ENCODE results near the gene ATP2A3. TPM values are rescaled to one million over a fixed set of nuclear protein-coding genes. Genes with fewer than 3 reads are reported as not detected.
A peak's percentile ranks its signal among the peaks of the same experiment; 100 is the strongest.

Gene ATP2A3
- total and polyA plus RNA-seq, 11 donors, result 3.3 to 21.8 (median 7.0) TPM

DNA sequence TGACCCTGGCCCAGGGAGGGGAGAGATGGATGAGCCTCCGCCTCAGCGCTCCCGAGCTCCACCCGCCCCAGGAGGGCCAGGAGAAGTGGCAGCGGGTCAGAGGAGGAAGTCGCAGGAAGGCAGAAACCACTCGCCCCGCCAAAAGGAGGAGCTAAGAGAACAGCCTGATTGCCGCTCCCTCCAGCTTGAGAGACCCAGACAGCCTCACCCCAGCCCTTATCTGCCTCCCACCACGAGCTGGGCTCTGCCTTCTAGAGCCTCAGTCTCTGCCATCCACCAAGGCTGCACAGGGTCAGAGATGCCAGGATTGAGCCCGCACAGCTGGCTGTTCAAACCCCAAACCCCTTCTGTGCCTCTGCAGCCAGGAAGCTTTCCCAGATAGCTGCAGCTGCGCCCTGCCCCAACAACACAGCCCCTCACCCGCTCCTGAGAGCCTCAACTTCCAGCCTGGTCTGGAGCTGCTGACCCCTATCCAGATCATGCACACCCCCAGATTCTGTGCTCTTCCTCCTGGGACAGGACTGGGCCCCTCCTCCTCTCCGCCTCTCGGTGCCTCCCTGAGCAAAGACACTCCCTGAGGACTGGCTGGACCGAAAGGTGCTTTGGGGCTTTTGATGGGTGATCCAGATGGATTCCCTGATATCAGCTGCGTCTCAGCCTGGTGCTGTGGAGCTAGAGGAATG, 1.0 kb upstream of the ATP2A3 start:
- WGBS, 4 donors, result 25 to 38% (median 27%) methylated on average over 15 to 17 of the region's 17 CpGs
- Histone ChIP-seq H3K4me3 (peak overlapping the region in 10 of 12 donors; percentile 21 to 69 (median 56)), H3K4me1 (peaks cover 0 to 46% (median 21%) of the 10 kb centered on the region in 12 donors), H3K27ac (peak overlapping the region in 11 of 12 donors; percentile 0 to 86 (median 40)), H3K27me3 (peaks cover 3 to 29% (median 11%) of the 10 kb centered on the region in 9 donors), H3K9me3 (no peaks in the 10 kb centered on the region), H3K36me3 (no peaks in the 10 kb centered on the region)
- DNase-seq (peak; percentile 65 to 82 (median 68)), ATAC-seq (peak in 3 of 4 donors; percentile 67 to 73 (median 72))
- TF ChIP-seq POLR2A (IDR thresholded peaks at IDR 0.05), result no peak
- TF ChIP-seq, protein P1, sequence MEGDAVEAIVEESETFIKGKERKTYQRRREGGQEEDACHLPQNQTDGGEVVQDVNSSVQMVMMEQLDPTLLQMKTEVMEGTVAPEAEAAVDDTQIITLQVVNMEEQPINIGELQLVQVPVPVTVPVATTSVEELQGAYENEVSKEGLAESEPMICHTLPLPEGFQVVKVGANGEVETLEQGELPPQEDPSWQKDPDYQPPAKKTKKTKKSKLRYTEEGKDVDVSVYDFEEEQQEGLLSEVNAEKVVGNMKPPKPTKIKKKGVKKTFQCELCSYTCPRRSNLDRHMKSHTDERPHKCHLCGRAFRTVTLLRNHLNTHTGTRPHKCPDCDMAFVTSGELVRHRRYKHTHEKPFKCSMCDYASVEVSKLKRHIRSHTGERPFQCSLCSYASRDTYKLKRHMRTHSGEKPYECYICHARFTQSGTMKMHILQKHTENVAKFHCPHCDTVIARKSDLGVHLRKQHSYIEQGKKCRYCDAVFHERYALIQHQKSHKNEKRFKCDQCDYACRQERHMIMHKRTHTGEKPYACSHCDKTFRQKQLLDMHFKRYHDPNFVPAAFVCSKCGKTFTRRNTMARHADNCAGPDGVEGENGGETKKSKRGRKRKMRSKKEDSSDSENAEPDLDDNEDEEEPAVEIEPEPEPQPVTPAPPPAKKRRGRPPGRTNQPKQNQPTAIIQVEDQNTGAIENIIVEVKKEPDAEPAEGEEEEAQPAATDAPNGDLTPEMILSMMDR (IDR thresholded peaks at IDR 0.05), result peak in 3 of 12 donors; percentile 3 to 25 (median 10)
- intact Hi-C loops (cut with DNase I), result loop anchor here in 1 of 10 donors (5.0 kb wide), 1 partner anchor 37 kb away; no protein-coding TSS in a partner anchor

DNA sequence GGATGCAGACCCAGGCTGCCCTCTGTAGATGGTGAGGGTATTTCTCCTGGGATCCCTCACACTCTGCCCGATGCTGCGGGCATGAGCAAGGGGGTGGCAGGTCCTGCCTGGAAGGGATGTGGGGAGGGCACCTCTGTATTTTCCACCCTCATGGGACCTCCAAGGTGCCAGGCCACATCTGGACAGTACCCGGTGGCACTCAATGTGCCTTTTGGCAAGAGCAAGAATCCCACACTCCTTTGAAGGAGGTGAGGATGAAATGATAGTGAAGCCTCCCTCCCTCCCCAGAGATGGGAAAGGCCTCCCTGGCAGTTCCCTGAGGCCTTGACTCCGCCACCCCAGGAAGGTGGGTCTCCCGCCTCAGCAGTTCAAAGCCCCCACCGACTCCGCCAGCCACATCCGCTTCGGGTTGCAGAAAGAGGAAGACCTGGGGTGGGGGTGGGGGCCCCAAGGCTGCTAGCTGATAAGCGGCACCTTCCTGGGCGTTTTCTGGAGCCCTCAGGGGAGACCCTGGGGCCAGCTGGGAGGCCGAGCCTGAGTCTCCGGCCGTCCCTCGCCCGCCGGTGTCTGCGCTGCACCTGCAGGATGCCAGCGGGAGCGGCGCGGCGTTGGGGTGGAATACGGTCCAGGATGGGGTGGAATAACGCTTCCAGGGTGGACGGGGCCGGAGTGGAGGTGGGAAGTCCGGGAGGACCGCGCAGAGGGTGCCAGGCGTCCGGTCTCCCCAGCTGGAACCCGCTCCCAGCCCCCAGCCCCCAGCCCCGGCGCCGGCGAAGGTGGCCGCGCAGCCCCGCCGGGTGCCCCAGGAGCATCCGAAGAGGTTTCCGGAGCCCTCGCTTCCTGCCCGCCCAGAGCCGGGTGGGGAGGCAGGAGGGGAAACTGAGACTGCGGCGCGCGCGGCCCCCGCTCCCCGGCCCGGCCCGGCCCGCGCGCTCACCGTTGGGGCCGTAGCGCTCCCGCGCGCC, 718 bp downstream of the ATP2A3 start:
- ATAC-seq (peak in 2 of 4 donors; percentile 5 to 11), DNase-seq (peak in 1 of 5 donors; percentile 46)
- peak overlapping the region in 4 of 12 donors; percentile 24 to 74 (median 54) for H3K27ac ChIP-seq
- peak overlapping the region; percentile 15 to 69 (median 52) for H3K4me3 ChIP-seq
- no peaks in the 10 kb centered on the region for H3K36me3 ChIP-seq
- TF ChIP-seq, protein P1 (IDR thresholded peaks at IDR 0.05), result no peak
- TF ChIP-seq POLR2A (IDR thresholded peaks at IDR 0.05), result no peak
- 10 to 45% (median 14%) methylated on average over 13 to 64 of the region's 64 CpGs for WGBS, 4 donors
- H3K9me3 ChIP-seq, result no peaks in the 10 kb centered on the region
- intact Hi-C loops (cut with DNase I), result loop anchor here in 2 of 10 donors (1.0 to 5.0 kb wide), 2 partner anchors 39 to 41 kb away; no protein-coding TSS in a partner anchor
- peaks cover 0 to 58% (median 21%) of the 10 kb centered on the region in 12 donors for H3K4me1 ChIP-seq
- H3K27me3 ChIP-seq, result peaks cover 3 to 29% (median 11%) of the 10 kb centered on the region in 9 donors

DNA sequence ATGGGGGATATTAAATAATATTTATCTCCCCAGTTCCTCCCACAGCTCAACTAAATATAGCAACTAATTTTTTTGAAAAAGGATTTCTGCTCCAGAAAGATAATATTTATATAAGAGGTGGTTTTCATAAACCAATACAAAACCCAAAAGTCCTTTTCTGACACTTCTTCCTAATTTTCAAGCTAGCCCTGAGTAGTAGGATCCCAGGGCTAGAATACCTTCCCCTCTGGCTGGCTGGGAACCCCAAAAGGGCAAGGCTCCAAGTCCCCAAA, 1.3 kb downstream of the ATP2A3 start:
- peaks cover 0 to 58% (median 21%) of the 10 kb centered on the region in 12 donors for H3K4me1 ChIP-seq
- intact Hi-C loops (cut with DNase I), result loop anchor here in 1 of 10 donors (5.0 kb wide), 1 partner anchor 39 kb away; no protein-coding TSS in a partner anchor

More for the DNA sequence above, 1.3 kb downstream of the ATP2A3 start:
- Histone ChIP-seq H3K36me3 (no peaks in the 10 kb centered on the region), H3K27ac (peak overlapping the region in 2 of 12 donors; percentile 15 to 68), H3K4me3 (peak overlapping the region in 8 of 12 donors; percentile 45 to 69 (median 58)), H3K27me3 (peaks cover 3 to 29% (median 11%) of the 10 kb centered on the region in 9 donors), H3K9me3 (no peaks in the 10 kb centered on the region)
- ATAC-seq (no peak), DNase-seq (no peak)
- TF ChIP-seq, protein P1 (IDR thresholded peaks at IDR 0.05), result no peak
- TF ChIP-seq POLR2A (IDR thresholded peaks at IDR 0.05), result no peak

Measured in heart left ventricle (tissue), 16 donors.